Pulmonary artery endothelial cell (primary cell): Measurements from ENCODE around the gene WDR19. TPM values are rescaled to one million over a fixed set of nuclear protein-coding genes. Genes with fewer than 3 reads are reported as not detected.

Experiments
- DNase-seq: peaks from one replicate; pipeline ENCODE4 v3.0.0-alpha.2; 2011; ENCODE audit warnings: low read depth, low spot score
- total RNA-seq: library from RNA; depleted of rRNA; stranded (reverse); fragments of >200 nt; gene quantifications from 2 replicates; pipeline ENCODE4 v1.2.3, GENCODE V29; 2014

The WDR19 gene
- total RNA-seq, 1 donor from 2014 or later, result 15.4 TPM

DNA sequence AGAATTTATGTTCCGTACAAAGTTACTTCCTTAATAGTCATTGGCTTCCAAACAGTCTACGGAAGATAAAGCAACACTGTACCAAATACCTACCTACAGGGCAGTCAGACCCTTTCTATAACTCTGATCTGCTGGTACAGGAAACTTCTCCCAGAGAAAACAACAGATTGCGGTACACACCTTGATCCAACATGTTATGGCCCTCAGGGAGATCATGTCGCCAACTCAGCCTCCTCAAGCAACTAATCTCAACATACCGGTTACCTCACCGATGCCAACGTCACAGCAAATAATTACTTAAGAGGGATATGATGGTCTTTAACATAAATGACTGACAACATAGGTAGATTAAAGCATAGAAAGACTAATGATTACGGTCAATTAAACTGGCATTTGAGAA lies 113.5 kb downstream of the WDR19 start:
- DNase-seq, result no peak

DNA sequence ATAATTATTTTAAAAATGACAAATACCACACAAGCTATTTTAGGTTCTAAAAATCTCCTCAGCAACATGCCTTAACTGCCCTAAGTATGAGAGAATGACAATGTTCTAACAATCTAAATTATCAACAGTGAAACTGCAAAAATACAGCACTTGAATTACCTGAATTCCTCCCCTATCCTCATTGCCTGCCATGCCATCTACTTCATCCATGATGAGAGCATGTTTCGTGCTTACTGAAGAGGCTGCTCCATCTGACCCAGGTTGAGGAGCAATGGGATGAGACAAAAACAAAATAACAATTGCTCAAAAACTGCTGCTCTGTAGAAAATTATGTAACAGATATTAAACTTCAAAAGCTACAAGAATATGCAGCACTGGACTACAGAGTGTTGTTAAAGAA lies 120.6 kb downstream of the WDR19 start:
- DNase-seq, result no peak

DNA sequence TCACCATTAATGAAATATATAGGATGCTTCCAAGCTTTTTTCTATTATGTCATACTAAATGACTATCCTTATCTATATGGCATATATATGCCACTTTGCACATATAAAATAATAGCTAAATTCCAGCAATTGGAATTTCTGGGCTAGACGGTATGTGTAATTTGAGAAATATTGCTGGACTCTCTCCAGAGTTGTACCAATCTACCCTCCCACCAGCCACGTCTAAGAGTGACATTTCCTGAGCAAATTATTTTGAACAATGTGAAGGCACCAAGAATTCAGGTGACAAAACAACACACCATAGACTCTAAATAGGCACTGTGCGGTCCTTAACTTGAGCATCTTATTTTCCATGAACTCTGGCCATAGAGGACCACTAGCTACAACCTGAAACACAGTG lies 121.5 kb downstream of the WDR19 start:
- no peak for DNase-seq

DNA sequence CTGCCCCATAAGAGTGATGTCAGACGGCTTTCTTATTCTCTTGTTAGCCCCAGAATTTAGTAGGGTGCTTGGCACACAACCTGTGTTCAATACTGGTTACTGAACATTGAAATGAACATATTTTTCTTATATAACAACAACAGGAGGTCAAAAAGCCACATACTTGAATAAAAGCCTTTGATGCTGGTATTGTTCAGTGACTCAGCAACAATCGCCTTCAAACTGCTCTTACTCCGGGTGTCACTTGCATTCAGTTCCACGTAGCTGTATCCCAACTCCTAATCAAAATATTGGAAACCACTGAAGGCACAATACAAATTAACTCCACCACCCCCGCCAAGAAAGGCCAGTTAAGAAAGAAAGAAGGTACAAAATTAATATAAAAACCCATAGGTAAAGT lies 122.3 kb downstream of the WDR19 start:
- DNase-seq, result no peak

DNA sequence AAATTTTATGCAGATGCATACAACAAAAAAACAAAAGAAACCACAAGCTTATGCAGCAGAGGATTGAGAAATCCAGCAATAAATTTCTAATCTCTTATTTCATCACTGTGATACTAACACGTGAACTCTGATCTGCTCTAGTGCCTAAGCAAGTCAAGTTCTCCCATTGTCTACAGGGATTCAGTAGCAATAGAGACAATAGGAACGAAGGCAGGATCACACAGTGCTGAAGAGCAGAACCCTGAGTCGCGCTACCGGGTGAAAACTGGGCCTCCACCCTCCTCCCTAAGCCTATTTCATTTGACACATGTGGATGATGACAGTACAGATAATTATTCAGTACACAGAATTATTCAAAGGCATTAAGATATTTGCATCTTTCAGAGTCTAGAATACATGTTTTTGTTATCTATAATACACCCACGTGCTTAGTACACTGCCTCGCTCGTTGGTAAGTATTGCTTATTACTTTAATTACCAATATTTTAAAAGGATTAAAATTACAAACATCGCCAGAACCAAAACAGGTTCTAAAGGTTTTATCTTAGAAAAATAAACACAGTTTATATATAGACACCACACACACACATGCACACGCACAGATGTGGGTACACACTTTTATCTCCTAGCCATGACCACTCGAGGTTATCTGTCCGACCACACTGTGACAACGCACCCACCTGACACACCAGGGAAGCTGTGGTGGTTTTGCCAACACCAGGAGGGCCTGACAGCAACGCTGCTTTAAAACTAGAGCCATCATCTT lies 123.8 kb downstream of the WDR19 start:
- DNase-seq, result no peak

DNA sequence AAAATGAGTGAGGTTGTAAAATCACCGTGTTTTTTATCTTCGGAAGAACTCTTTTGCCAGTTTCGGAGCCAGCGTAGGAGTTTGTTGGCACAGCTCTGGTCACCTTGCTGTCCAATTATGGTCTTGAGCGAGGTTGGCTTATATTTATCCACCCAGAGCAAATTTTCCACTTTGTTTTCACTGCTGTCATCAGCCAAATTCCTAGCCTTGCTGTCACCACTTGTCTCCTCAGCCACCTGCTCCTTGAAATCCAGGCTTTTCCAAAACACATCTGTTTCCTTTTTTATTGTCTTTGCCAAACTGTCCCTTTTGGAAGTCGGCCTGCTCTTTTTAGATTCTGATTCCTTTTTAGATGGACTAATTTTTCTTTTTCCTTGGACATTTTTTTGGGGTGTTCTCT lies 126.3 kb downstream of the WDR19 start:
- peak; percentile 36 for DNase-seq

DNA sequence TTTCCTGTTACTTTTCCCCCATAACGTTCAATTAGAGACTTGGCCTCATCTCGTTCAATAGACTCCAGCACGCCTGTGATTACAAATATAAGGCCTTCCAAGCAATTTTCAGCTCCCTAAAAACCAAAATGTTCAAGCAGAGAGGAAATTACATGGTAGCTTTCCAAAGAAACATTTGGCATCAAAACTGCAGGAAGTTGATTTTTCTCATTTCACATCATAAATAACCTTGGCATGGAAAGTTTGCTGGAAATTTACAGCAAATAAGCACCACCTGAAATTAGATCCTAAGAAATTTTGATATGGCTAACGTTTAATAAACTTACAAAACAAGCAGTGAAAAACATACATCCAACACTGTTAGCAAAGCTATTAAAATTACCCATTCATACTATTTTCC lies 130.5 kb downstream of the WDR19 start:
- DNase-seq, result no peak

DNA sequence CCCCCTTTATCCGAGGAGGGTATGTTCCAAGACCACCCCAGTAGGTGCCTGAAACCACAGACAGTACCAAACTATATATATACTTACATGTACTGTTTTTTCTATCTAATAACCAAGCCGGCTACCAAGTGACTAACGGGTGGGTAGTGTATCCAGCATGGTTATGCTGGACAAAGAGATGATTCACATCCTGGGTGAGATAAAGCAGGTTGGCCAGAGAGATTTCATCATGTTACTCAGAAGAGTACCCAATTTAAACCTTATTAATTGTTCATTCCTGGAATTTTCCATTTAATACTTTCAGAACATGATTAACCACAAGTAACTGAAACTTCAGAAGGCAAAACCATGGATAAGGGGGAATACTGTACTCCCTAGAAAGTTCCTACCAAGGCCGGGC lies 137.3 kb downstream of the WDR19 start:
- DNase-seq, result no peak

DNA sequence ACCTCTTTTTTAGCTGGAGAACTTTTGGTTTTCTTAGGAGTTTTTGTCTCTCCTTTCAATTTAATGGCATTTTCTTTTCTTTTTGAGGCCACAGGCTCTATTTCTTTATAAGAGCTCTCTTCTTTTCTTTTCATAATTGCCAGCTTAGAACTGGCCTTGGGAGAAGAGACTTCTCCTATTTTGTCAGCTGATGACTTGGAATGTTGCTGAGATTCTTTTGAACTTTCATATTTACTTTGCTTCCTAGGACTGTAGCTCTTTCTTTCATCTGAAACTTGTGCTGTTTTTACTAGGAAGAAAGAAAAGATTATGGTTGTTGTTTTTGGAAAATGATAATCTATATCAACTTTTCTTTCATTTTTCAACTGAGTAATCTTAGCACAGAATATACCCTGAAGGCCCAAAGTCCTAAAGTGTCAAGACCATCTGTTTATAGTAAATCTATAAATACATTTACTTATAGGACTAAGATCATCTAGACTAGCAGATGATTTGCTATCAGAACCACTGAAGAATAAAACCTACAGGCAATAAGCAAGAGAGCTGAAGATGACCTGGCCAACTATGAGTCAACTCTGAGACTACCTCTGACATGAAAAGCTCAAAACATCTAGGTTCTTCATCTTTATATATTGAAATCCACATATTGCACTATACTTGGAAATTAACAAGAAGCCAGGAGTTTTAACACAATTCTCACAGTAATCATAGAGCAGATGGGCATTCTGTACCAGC lies 138.2 kb downstream of the WDR19 start:
- no peak for DNase-seq

DNA sequence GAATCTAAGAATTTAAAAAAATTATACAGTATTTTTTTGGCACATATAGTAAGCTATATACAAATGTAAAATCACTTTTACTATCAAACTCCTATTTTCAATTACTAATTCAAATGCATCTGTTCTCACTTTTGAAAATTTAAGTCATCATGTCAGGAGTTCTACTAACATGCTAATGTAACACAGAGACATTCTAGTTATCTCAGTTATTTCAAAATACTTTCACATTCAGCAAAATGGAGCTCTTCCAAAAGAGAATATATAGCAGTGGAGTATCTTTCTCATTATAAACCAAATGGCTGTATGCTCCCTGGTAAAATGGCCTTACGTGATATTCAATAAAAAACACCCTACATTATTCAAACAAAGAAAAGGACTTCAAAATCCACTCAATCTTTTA lies 141.5 kb downstream of the WDR19 start:
- DNase-seq, result no peak

DNA sequence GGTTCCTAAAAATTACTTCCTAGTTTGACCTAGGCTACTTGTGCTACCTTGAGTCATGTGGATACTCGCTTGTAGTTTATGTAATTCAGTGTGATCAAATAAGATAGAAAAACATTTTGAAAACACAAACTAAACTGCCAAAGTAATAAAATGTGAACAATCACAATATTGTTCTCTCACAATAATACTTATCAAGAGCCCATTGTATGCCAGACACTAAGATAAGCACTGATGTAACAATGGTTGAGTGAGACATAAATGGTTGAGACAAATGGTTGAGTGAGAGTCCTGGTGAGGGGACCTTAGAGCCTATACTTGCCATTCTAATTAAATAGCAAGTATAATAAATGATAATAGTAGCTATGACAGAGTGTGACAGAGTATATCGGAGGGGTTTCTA lies 142.1 kb downstream of the WDR19 start:
- no peak for DNase-seq

DNA sequence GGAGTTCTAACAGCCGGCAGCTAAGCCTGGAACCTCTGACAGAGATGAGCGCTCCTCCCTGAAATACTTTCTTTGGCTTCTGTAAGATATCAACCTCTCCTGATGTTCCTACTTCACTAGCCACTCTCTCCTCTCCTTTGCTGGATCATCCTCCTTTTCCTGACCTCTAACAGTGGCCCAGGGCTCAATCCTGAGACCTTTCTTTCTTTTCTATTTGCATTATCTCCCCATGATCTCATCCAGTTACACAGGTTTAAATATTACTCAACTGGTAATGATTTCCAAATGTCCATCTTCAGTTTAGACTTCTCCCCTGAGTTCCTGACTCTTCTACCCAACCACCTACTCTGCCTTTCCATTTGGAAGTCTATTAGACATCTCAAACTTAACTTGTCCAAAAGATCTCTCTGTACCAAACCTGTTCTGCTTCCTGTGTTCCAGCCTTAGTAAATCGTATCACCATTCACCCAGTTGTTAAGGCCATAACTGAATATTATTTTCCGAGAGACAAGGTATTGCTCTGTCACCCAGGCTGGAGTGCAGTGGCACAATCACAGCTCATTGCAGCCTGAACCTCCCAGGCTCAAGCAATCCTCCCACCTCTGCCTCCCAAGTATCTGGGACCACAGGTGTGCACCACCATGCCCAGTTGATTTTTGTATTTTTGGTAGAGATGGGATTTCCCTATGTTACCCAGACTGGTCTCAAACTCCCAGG lies 142.7 kb downstream of the WDR19 start:
- no peak for DNase-seq

DNA sequence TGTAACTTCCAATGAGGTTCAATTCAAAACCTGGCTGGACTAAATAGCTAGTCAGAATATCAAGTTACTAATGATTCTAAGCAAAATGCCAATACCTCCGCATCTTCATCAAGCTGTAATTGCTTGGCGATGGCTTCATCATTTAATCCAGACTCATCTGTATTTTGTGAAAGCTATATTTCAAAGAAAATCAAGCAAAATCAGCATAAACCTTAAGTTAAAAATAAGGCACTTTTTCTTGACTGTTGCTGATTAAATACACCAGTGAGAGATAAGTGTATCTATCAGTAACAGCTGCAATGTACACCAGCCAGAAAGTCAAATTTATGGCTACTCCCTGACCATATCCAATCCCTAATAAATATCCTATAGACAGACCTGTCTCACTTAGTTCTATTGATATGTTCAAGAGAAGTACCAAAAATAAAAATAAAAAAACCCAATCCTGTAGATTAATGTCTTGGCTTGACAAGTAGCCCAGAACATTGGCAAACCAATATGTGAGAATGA lies 144.2 kb downstream of the WDR19 start:
- no peak for DNase-seq

DNA sequence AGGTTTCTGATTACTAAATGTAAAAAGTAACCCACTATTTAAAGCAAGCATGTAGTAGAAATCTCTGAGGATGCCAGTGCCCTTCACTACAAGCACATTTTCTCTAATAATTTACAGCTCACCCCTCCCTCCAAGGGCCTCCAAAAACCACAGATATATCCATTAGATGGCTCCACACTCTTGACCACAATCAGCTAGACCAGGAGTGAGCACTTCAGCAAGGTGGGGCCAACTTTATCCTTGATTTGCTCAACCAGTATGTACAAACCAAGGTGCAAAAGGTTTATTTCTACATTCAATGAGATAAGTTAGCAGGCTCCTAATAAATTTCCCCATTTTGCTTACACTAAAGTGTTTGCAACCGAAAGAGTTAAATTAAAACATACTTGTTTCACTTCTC lies 148.0 kb downstream of the WDR19 start:
- no peak for DNase-seq

DNA sequence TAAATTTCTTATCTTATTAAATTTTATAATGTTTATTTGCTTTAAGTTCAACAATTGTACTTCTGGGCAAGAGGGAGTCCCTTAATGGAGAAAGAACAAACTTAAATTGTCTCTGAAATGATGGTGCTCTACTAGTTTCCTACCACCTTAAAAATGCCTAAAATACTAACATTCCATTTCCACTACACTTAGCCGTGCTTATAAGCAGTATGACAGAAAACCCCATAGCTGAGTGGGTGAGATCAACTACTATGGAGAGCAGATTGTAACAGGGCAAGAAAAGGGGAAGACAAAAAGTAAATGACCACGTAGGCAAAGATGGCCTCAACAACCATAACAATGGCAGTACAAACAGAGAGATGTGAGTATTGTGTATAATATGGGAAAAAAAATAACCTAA lies 148.9 kb downstream of the WDR19 start:
- no peak for DNase-seq

Other genes starting within 250 kb of the WDR19 start
- 0.92 and 2.4 TPM in 2 replicates for gene TMEM156, start 150.1 kb upstream of the WDR19 start, total RNA-seq
- 76.5 and 93.4 TPM in 2 replicates for gene KLHL5, start 120.3 kb upstream of the WDR19 start, total RNA-seq
- 48.9 and 51.5 TPM in 2 replicates for gene RFC1, start 183.8 kb downstream of the WDR19 start, total RNA-seq
- not detected in 2 replicates for gene KLB, start 224.4 kb downstream of the WDR19 start, total RNA-seq